ENCODE data around the gene FBRS. TPM values are rescaled to one million over a fixed set of nuclear protein-coding genes. Genes with fewer than 3 reads are reported as not detected.
A peak's percentile ranks its signal among the peaks of the same experiment; 100 is the strongest.
"Not testable (repeated sequence)": the region's sequence is repeated elsewhere in the genome, so short reads cannot be mapped to it uniquely, and the experiment has no call there.

FBRS gene
- total and polyA plus RNA-seq, 2 donors (not counting 1 experiment from before 2014, with no cell fraction given): 5.5 to 20.8 TPM

DNA sequence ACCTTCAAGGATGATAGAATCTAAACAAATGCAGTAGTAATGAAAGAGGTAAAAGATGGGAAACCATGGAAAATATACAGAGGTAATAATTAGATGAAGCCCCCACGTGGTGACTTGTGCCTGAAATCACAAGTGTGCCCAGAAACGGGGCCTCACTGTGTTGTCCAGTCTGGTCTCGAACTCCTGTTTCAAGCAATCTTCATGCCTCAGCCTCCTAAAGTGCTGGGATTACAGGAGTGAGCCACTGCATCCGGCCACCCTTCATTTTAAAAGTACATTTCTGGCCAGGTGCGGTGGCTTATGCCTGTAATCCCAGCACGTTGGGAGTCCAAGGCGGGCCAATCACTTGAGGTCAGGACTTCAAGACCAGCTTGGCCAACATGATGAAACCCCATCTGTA lies 21.6 kb upstream of the FBRS start:
- no peaks in the 10 kb centered on the region for H4K20me1 ChIP-seq (ENCODE audit: control insufficient read depth, extremely low read depth, insufficient read depth, low read length)
- H3K27me3 ChIP-seq (ENCODE audit: control insufficient read depth, insufficient read depth, low read length): no peaks in the 10 kb centered on the region

GRCh38 chr16:30637139-30637538 lies 21.1 kb upstream of the FBRS start:
- H3K27ac ChIP-seq (ENCODE audit: insufficient read depth, low read length); H3K9ac ChIP-seq (ENCODE audit: insufficient read depth, low read length); H3K4me1 ChIP-seq (ENCODE audit: control insufficient read depth, extremely low read depth, insufficient read depth, low read length); H4K20me1 ChIP-seq (ENCODE audit: control insufficient read depth, extremely low read depth, insufficient read depth, low read length); DNase-seq (ENCODE audit: low read depth in 2 of 2); H3K4me3 ChIP-seq (replicated peaks in 1 of 4; ENCODE audit: control extremely low read depth in 1 of 4, insufficient read depth in 1 of 4, low read depth in 3 of 4, low read length in 4 of 4); H3K9me3 ChIP-seq (ENCODE audit: control insufficient read depth, insufficient read depth, low read depth, low read length); H3K36me3 ChIP-seq (ENCODE audit: control insufficient read depth, insufficient read depth, low read length); H3K4me2 ChIP-seq (ENCODE audit: extremely low read depth, insufficient read depth, low read length); H3K27me3 ChIP-seq (ENCODE audit: control insufficient read depth, insufficient read depth, low read length); H3K79me2 ChIP-seq (ENCODE audit: control insufficient read depth, insufficient read depth, low read length); H2AFZ ChIP-seq (ENCODE audit: low read length): not testable (repeated sequence)

More for the DNA sequence above, 21.6 kb upstream of the FBRS start:
- Histone ChIP-seq H3K4me2 (ENCODE audit: extremely low read depth, insufficient read depth, low read length) (no peak overlapping the region), H3K4me3 (replicated peaks in 1 of 4; ENCODE audit: control extremely low read depth in 1 of 4, insufficient read depth in 1 of 4, low read depth in 3 of 4, low read length in 4 of 4) (no peak overlapping the region), H3K27ac (ENCODE audit: insufficient read depth, low read length) (no peak overlapping the region), H3K79me2 (ENCODE audit: control insufficient read depth, insufficient read depth, low read length) (no peaks in the 10 kb centered on the region), H3K9me3 (ENCODE audit: control insufficient read depth, insufficient read depth, low read depth, low read length) (no peaks in the 10 kb centered on the region), H3K9ac (ENCODE audit: insufficient read depth, low read length) (no peak overlapping the region), H2AFZ (ENCODE audit: low read length) (no peak overlapping the region), H3K36me3 (ENCODE audit: control insufficient read depth, insufficient read depth, low read length) (no peaks in the 10 kb centered on the region), H3K4me1 (ENCODE audit: control insufficient read depth, extremely low read depth, insufficient read depth, low read length) (peaks cover 2% of the 10 kb centered on the region)
- TF ChIP-seq, protein P1, sequence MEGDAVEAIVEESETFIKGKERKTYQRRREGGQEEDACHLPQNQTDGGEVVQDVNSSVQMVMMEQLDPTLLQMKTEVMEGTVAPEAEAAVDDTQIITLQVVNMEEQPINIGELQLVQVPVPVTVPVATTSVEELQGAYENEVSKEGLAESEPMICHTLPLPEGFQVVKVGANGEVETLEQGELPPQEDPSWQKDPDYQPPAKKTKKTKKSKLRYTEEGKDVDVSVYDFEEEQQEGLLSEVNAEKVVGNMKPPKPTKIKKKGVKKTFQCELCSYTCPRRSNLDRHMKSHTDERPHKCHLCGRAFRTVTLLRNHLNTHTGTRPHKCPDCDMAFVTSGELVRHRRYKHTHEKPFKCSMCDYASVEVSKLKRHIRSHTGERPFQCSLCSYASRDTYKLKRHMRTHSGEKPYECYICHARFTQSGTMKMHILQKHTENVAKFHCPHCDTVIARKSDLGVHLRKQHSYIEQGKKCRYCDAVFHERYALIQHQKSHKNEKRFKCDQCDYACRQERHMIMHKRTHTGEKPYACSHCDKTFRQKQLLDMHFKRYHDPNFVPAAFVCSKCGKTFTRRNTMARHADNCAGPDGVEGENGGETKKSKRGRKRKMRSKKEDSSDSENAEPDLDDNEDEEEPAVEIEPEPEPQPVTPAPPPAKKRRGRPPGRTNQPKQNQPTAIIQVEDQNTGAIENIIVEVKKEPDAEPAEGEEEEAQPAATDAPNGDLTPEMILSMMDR (conservative IDR thresholded peaks at IDR 0.05 in 1 of 2, IDR thresholded peaks at IDR 0.05 in 1 of 2; ENCODE audit: low read depth in 1 of 2, low read length in 2 of 2): no peak
- DNase-seq (ENCODE audit: low read depth in 2 of 2): no peak

GRCh38 chr16:30637944-30638343 lies 20.3 kb upstream of the FBRS start:
- Histone ChIP-seq H3K27ac (ENCODE audit: insufficient read depth, low read length) (no peak overlapping the region), H3K4me1 (ENCODE audit: control insufficient read depth, extremely low read depth, insufficient read depth, low read length) (peaks cover 2% of the 10 kb centered on the region), H3K9ac (ENCODE audit: insufficient read depth, low read length) (no peak overlapping the region), H3K9me3 (ENCODE audit: control insufficient read depth, insufficient read depth, low read depth, low read length) (no peaks in the 10 kb centered on the region), H2AFZ (ENCODE audit: low read length) (no peak overlapping the region), H4K20me1 (ENCODE audit: control insufficient read depth, extremely low read depth, insufficient read depth, low read length) (no peaks in the 10 kb centered on the region), H3K27me3 (ENCODE audit: control insufficient read depth, insufficient read depth, low read length) (no peaks in the 10 kb centered on the region), H3K4me3 (replicated peaks in 1 of 4; ENCODE audit: control extremely low read depth in 1 of 4, insufficient read depth in 1 of 4, low read depth in 3 of 4, low read length in 4 of 4) (no peak overlapping the region), H3K4me2 (ENCODE audit: extremely low read depth, insufficient read depth, low read length) (no peak overlapping the region), H3K36me3 (ENCODE audit: control insufficient read depth, insufficient read depth, low read length) (no peaks in the 10 kb centered on the region), H3K79me2 (ENCODE audit: control insufficient read depth, insufficient read depth, low read length) (no peaks in the 10 kb centered on the region)
- DNase-seq (ENCODE audit: low read depth in 2 of 2): peak; percentile 32 to 57
- no peak for TF ChIP-seq EZH2 (IDR thresholded peaks at IDR 0.05; ENCODE audit: low read length, missing control alignments)
- TF ChIP-seq, protein P1 (conservative IDR thresholded peaks at IDR 0.05 in 1 of 2, IDR thresholded peaks at IDR 0.05 in 1 of 2; ENCODE audit: low read depth in 1 of 2, low read length in 2 of 2): peak; percentile 42 to 62

Measured in fibroblast of lung (primary cell).